ENCODE measurements around the gene FAM161B.

FAM161B gene

GRCh38 chr14:73949752-73950734 is at the start of gene FAM161B, which contains the start of gene COQ6:
TSS of gene FAM161B (minus strand) at chr14:73950094. CDS start at chr14:73950026, 68 bp downstream.
TSS of gene COQ6 (plus strand) at chr14:73950302. CDS start at chr14:73950333, 31 bp downstream.
- H3K9ac ChIP-seq (ENCODE audit: low read length), result peak within 1 kb of the TSS; percentile 79
- H3K9me3 ChIP-seq (ENCODE audit: insufficient read depth, low read length), result no peaks in the 10 kb centered on the region
- peak within 1 kb of the TSS; percentile 98 for H2AFZ ChIP-seq (ENCODE audit: low read depth, low read length, severe bottlenecking)
- H3K27ac ChIP-seq (ENCODE audit: low read depth, low read length), result peak within 1 kb of the TSS; percentile 51
- peaks cover 5% of the 10 kb centered on the region; the same call in 1 of the 2 replicates for H3K79me2 ChIP-seq (ENCODE audit: insufficient read depth, low read length)
- H4K20me1 ChIP-seq (ENCODE audit: low read depth, low read length), result no peaks in the 10 kb centered on the region
- H3K9me2 ChIP-seq (replicated peaks; ENCODE audit: insufficient read depth, low read length), result no peaks in the 10 kb centered on the region
- H3F3A ChIP-seq (ENCODE audit: insufficient read depth), result peaks cover 7% of the 10 kb centered on the region
- H3K4me2 ChIP-seq (ENCODE audit: low read depth, low read length, poor library complexity, severe bottlenecking), result peak within 1 kb of the TSS; percentile 80
- H3K36me3 ChIP-seq (ENCODE audit: low read length), result no peaks in the 10 kb centered on the region
- H3K27me3 ChIP-seq (ENCODE audit: low read length), result no peaks in the 10 kb centered on the region
- H3K4me3 ChIP-seq (ENCODE audit: insufficient read depth, low read length, poor library complexity, severe bottlenecking), result peak within 1 kb of the TSS; percentile 96
- TF ChIP-seq EZH2phosphoT487 (conservative IDR thresholded peaks at IDR 0.05; ENCODE audit: low read length) (no peak), CTCF (IDR thresholded peaks at IDR 0.05; ENCODE audit: insufficient read depth, low read length, poor library complexity, severe bottlenecking) (no peak)

GRCh38 chr14:73998726-73999125 is 48.8 kb upstream of the FAM161B start:
- Histone ChIP-seq H3K4me3 (ENCODE audit: insufficient read depth, low read length, poor library complexity, severe bottlenecking) (no peak overlapping the region), H3K27ac (ENCODE audit: low read depth, low read length) (no peak overlapping the region), H2AFZ (ENCODE audit: low read depth, low read length, severe bottlenecking) (no peak overlapping the region), H3K79me2 (ENCODE audit: insufficient read depth, low read length) (no peaks in the 10 kb centered on the region), H4K20me1 (ENCODE audit: low read depth, low read length) (no peaks in the 10 kb centered on the region), H3K9ac (ENCODE audit: low read length) (no peak overlapping the region), H3K9me2 (replicated peaks; ENCODE audit: insufficient read depth, low read length) (no peaks in the 10 kb centered on the region), H3K27me3 (ENCODE audit: low read length) (no peaks in the 10 kb centered on the region), H3K9me3 (ENCODE audit: insufficient read depth, low read length) (no peaks in the 10 kb centered on the region), H3K4me2 (ENCODE audit: low read depth, low read length, poor library complexity, severe bottlenecking) (no peak overlapping the region), H3K36me3 (ENCODE audit: low read length) (no peaks in the 10 kb centered on the region), H3F3A (ENCODE audit: insufficient read depth) (peaks cover 14% of the 10 kb centered on the region)
- no peak for TF ChIP-seq CTCF (IDR thresholded peaks at IDR 0.05; ENCODE audit: insufficient read depth, low read length, poor library complexity, severe bottlenecking)
- TF ChIP-seq EZH2phosphoT487 (conservative IDR thresholded peaks at IDR 0.05; ENCODE audit: low read length), result no peak

- Histone ChIP-seq H3K9me2 (replicated peaks; ENCODE audit: insufficient read depth, low read length) (no peaks in the 10 kb centered on the region), H3K4me2 (ENCODE audit: low read depth, low read length, poor library complexity, severe bottlenecking) (no peak overlapping the region), H3K9me3 (ENCODE audit: insufficient read depth, low read length) (no peaks in the 10 kb centered on the region), H3K9ac (ENCODE audit: low read length) (no peak overlapping the region), H3K4me3 (ENCODE audit: insufficient read depth, low read length, poor library complexity, severe bottlenecking) (no peak overlapping the region), H4K20me1 (ENCODE audit: low read depth, low read length) (no peaks in the 10 kb centered on the region), H3K36me3 (ENCODE audit: low read length) (no peaks in the 10 kb centered on the region), H3K27me3 (ENCODE audit: low read length) (no peaks in the 10 kb centered on the region), H3K79me2 (ENCODE audit: insufficient read depth, low read length) (no peaks in the 10 kb centered on the region), H3F3A (ENCODE audit: insufficient read depth) (peaks cover 19% of the 10 kb centered on the region), H3K27ac (ENCODE audit: low read depth, low read length) (no peak overlapping the region), H2AFZ (ENCODE audit: low read depth, low read length, severe bottlenecking) (no peak overlapping the region)
- TF ChIP-seq EZH2phosphoT487 (conservative IDR thresholded peaks at IDR 0.05; ENCODE audit: low read length), result no peak
- no peak for TF ChIP-seq CTCF (IDR thresholded peaks at IDR 0.05; ENCODE audit: insufficient read depth, low read length, poor library complexity, severe bottlenecking)
Observed at GRCh38 chr14:73997944-73998447, 48.1 kb upstream of the FAM161B start.

All from SU-DHL-6 (cell line).